GM23338 (cell line): ENCODE measurements around the gene TNFRSF12A. TPM values are rescaled to one million over a fixed set of nuclear protein-coding genes. Genes with fewer than 3 reads are reported as not detected.

ENCODE experiments used
- ATAC-seq: fragments of 200-7000 bp; cut with Tn5 transposase; 3 replicates; pipeline ENCODE4 v1.9.1; 2020
- DNase-seq: peaks from one replicate; pipeline ENCODE4 v3.0.0-alpha.2; 2015; ENCODE audit warnings: low spot score
- H2AFZ ChIP-seq: fragments of 200-600 bp; sonication (generic); 2 replicates; pipeline ENCODE4 v1.8.0; 2016; ENCODE audit warnings: antibody characterized with exemption, mild to moderate bottlenecking, moderate library complexity
- H3F3A ChIP-seq: fragments of 200-600 bp; sonication (generic); replicated peaks from 2 replicates; pipeline ENCODE4 v1.8.0; 2017; ENCODE audit warnings: antibody characterized with exemption, mixed run types, low read depth
- H3K27ac ChIP-seq: fragments of 200-600 bp; sonication (generic); 2 replicates; pipeline ENCODE4 v1.6.1; 2016; ENCODE audit warnings: low read depth
- H3K27me3 ChIP-seq: fragments of 200-600 bp; sonication (generic); 2 replicates; pipeline ENCODE4 v1.8.0; 2016; ENCODE audit warnings: mild to moderate bottlenecking, mixed run types, moderate library complexity; ENCODE audit not compliant: insufficient read depth
- H3K36me3 ChIP-seq: fragments of 200-600 bp; sonication (generic); 2 replicates; pipeline ENCODE4 v1.8.0; 2016; ENCODE audit warnings: mild to moderate bottlenecking; ENCODE audit not compliant: insufficient read depth
- H3K4me1 ChIP-seq: fragments of 200-600 bp; sonication (generic); 2 replicates; pipeline ENCODE4 v1.8.0; 2016; ENCODE audit warnings: mild to moderate bottlenecking, moderate library complexity; ENCODE audit not compliant: insufficient read depth
- H3K4me2 ChIP-seq: fragments of 200-600 bp; sonication (generic); 2 replicates; pipeline ENCODE4 v1.7.1; 2017; ENCODE audit warnings: mixed run types
- H3K4me3 ChIP-seq: fragments of 200-600 bp; sonication (generic); 2 replicates; pipeline ENCODE4 v1.6.1; 2016; ENCODE audit warnings: mixed run types
- H3K79me2 ChIP-seq: fragments of 200-600 bp; sonication (generic); replicated peaks from 2 replicates; pipeline ENCODE4 v1.8.0; 2017; ENCODE audit warnings: mild to moderate bottlenecking; ENCODE audit not compliant: insufficient read depth
- H3K9me2 ChIP-seq: fragments of 200-600 bp; sonication (generic); 2 replicates; pipeline ENCODE4 v1.8.0; 2017; ENCODE audit not compliant: insufficient read depth
- H4K20me1 ChIP-seq: fragments of 200-600 bp; sonication (generic); replicated peaks from 2 replicates; pipeline ENCODE4 v1.8.0; 2017; ENCODE audit warnings: mild to moderate bottlenecking; ENCODE audit not compliant: insufficient read depth
- H3K27ac Mint-ChIP-seq: 2 replicates; pipeline ENCODE4 v1.8.0; 2020; ENCODE audit warnings: inconsistent platforms, mild to moderate bottlenecking, moderate library complexity, mixed read lengths
- H3K27me3 Mint-ChIP-seq: 3 replicates; pipeline ENCODE4 v1.8.0; 2022; ENCODE audit warnings: low read depth, mild to moderate bottlenecking, moderate library complexity, mixed read lengths, inconsistent platforms; ENCODE audit not compliant: insufficient read depth, poor library complexity
- H3K36me3 Mint-ChIP-seq: 3 replicates; pipeline ENCODE4 v1.8.0; 2021; ENCODE audit warnings: low read depth, mild to moderate bottlenecking, inconsistent platforms, moderate library complexity, mixed read lengths
- H3K4me1 Mint-ChIP-seq: 3 replicates; pipeline ENCODE4 v1.8.0; 2020; ENCODE audit warnings: mild to moderate bottlenecking, inconsistent platforms, mixed read lengths
- H3K4me3 Mint-ChIP-seq: 3 replicates; pipeline ENCODE4 v1.8.0; 2021; ENCODE audit warnings: moderate library complexity, mild to moderate bottlenecking, inconsistent platforms, mixed read lengths
- H3K9me3 Mint-ChIP-seq: 3 replicates; pipeline ENCODE4 v1.8.0; 2020; ENCODE audit warnings: moderate library complexity, mild to moderate bottlenecking, inconsistent platforms, mixed read lengths
- CREB1 ChIP-seq: fragments of 250-450 bp; sonication (Bioruptor Pico); IDR thresholded peaks from 2 replicates; pipeline ENCODE4 v1.5.0; 2020; ENCODE audit warnings: low read depth, mild to moderate bottlenecking, moderate library complexity
- EZH2 ChIP-seq: fragments of 200-600 bp; sonication (generic); IDR thresholded peaks from one replicate; pipeline ENCODE4 v1.8.0; 2017; ENCODE audit warnings: antibody characterized with exemption, mild to moderate bottlenecking, low read depth; ENCODE audit not compliant: unreplicated experiment
- EZH2phosphoT487 ChIP-seq: fragments of 200-600 bp; sonication (generic); IDR thresholded peaks from one replicate; pipeline ENCODE4 v1.8.1; 2018; ENCODE audit warnings: antibody characterized with exemption; ENCODE audit not compliant: unreplicated experiment
- NANOG ChIP-seq: IDR thresholded peaks from 2 replicates; pipeline ENCODE4 v1.6.1; 2016; ENCODE audit warnings: antibody characterized with exemption, borderline replicate concordance
- POLR2AphosphoS5 ChIP-seq: IDR thresholded peaks from 2 replicates; pipeline ENCODE4 v1.6.1; 2016; ENCODE audit warnings: antibody characterized with exemption, low read depth
- STAT1 ChIP-seq: IDR thresholded peaks from one replicate; pipeline ENCODE4 v1.6.1; 2016; ENCODE audit warnings: antibody characterized with exemption; ENCODE audit not compliant: unreplicated experiment
- ZNF114 ChIP-seq: fragments of 250-450 bp; sonication (Bioruptor Pico); IDR thresholded peaks from 2 replicates; pipeline ENCODE4 v1.5.0; 2020; ENCODE audit warnings: mild to moderate bottlenecking, moderate library complexity
- ZNF331 ChIP-seq: fragments of 250-450 bp; sonication (Bioruptor Pico); IDR thresholded peaks from 2 replicates; pipeline ENCODE4 v1.5.0; 2020; ENCODE audit warnings: low read depth, mild to moderate bottlenecking, moderate library complexity
- polyA plus RNA-seq: library from polyadenylated mRNA; unstranded; fragments of >200 nt; fragmentation: Nextera tagmentation; extraction: Ambion mirVana; gene quantifications from 2 replicates; pipeline ENCODE4 v1.2.1, GENCODE V29; 2016
- total RNA-seq: library from RNA; depleted of rRNA; stranded (reverse); fragments of >200 nt; shearing (Covaris generic); gene quantifications from 2 replicates; pipeline ENCODE4 v1.2.3, GENCODE V29; 2014
- TF ChIP-seq, protein P1 (sequence below): IDR thresholded peaks from 2 replicates; pipeline ENCODE4 v1.6.1; 2016; ENCODE audit warnings: antibody characterized with exemption
- TF ChIP-seq, protein P2 (sequence below): IDR thresholded peaks from one replicate; pipeline ENCODE4 v1.6.1; 2018; ENCODE audit warnings: antibody characterized with exemption; ENCODE audit not compliant: unreplicated experiment
- TF ChIP-seq, protein P3 (sequence below): fragments of 250-450 bp; sonication (Bioruptor Pico); IDR thresholded peaks from 2 replicates; pipeline ENCODE4 v1.5.0; 2020; ENCODE audit warnings: mild to moderate bottlenecking, moderate library complexity

The TNFRSF12A gene
- total and polyA plus RNA-seq, 2 experiments from 2014 or later: 78.0 to 152 TPM

DNA sequence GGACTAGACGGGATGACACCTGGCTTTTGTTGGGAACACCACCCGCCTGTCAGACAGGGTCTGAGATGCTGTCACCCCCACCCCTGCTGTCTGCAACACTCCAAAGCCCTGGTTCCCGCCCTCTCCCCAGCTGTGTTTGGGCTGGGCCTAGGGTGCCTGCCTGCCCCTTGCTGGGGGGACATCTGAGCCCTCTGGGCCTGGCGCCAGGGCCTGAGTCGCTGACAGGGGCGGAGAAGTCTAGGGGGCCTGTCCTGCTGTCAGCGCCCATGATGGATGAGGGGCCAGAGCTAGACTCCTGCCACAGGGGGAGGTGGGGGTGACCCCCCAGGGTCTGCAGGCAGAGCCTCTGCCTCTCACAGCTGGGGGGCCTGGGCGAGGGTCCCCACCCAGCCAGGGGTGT, 32.3 kb upstream of the TNFRSF12A start:
- peaks cover 24% of the 10 kb centered on the region for H3K4me1 ChIP-seq
- H3K4me2 ChIP-seq: no peak overlapping the region
- Mint-ChIP-seq H3K27ac (no peak overlapping the region), H3K9me3 (no peaks in the 10 kb centered on the region), H3K36me3 (no peaks in the 10 kb centered on the region), H3K4me3 (no peak overlapping the region), H3K27me3 (peaks cover 7% of the 10 kb centered on the region), H3K4me1 (peaks cover 32% of the 10 kb centered on the region)
- H2AFZ ChIP-seq: no peak overlapping the region
- no peaks in the 10 kb centered on the region for H3K27me3 ChIP-seq
- H3K4me3 ChIP-seq: no peak overlapping the region
- H3K9me2 ChIP-seq: no peaks in the 10 kb centered on the region
- DNase-seq (no peak), ATAC-seq (no peak)
- H3K27ac ChIP-seq: no peak overlapping the region
- H4K20me1 ChIP-seq: no peaks in the 10 kb centered on the region
- TF ChIP-seq STAT1: no peak
- TF ChIP-seq, protein P1, sequence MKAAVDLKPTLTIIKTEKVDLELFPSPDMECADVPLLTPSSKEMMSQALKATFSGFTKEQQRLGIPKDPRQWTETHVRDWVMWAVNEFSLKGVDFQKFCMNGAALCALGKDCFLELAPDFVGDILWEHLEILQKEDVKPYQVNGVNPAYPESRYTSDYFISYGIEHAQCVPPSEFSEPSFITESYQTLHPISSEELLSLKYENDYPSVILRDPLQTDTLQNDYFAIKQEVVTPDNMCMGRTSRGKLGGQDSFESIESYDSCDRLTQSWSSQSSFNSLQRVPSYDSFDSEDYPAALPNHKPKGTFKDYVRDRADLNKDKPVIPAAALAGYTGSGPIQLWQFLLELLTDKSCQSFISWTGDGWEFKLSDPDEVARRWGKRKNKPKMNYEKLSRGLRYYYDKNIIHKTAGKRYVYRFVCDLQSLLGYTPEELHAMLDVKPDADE: no peak
- no peak for TF ChIP-seq CREB1
- TF ChIP-seq EZH2: no peak
- TF ChIP-seq EZH2phosphoT487: no peak
- TF ChIP-seq POLR2AphosphoS5: no peak
- TF ChIP-seq, protein P2, sequence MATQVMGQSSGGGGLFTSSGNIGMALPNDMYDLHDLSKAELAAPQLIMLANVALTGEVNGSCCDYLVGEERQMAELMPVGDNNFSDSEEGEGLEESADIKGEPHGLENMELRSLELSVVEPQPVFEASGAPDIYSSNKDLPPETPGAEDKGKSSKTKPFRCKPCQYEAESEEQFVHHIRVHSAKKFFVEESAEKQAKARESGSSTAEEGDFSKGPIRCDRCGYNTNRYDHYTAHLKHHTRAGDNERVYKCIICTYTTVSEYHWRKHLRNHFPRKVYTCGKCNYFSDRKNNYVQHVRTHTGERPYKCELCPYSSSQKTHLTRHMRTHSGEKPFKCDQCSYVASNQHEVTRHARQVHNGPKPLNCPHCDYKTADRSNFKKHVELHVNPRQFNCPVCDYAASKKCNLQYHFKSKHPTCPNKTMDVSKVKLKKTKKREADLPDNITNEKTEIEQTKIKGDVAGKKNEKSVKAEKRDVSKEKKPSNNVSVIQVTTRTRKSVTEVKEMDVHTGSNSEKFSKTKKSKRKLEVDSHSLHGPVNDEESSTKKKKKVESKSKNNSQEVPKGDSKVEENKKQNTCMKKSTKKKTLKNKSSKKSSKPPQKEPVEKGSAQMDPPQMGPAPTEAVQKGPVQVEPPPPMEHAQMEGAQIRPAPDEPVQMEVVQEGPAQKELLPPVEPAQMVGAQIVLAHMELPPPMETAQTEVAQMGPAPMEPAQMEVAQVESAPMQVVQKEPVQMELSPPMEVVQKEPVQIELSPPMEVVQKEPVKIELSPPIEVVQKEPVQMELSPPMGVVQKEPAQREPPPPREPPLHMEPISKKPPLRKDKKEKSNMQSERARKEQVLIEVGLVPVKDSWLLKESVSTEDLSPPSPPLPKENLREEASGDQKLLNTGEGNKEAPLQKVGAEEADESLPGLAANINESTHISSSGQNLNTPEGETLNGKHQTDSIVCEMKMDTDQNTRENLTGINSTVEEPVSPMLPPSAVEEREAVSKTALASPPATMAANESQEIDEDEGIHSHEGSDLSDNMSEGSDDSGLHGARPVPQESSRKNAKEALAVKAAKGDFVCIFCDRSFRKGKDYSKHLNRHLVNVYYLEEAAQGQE: no peak
- no peak for TF ChIP-seq ZNF114 (CRISPR knock-in tag)
- TF ChIP-seq, protein P3, sequence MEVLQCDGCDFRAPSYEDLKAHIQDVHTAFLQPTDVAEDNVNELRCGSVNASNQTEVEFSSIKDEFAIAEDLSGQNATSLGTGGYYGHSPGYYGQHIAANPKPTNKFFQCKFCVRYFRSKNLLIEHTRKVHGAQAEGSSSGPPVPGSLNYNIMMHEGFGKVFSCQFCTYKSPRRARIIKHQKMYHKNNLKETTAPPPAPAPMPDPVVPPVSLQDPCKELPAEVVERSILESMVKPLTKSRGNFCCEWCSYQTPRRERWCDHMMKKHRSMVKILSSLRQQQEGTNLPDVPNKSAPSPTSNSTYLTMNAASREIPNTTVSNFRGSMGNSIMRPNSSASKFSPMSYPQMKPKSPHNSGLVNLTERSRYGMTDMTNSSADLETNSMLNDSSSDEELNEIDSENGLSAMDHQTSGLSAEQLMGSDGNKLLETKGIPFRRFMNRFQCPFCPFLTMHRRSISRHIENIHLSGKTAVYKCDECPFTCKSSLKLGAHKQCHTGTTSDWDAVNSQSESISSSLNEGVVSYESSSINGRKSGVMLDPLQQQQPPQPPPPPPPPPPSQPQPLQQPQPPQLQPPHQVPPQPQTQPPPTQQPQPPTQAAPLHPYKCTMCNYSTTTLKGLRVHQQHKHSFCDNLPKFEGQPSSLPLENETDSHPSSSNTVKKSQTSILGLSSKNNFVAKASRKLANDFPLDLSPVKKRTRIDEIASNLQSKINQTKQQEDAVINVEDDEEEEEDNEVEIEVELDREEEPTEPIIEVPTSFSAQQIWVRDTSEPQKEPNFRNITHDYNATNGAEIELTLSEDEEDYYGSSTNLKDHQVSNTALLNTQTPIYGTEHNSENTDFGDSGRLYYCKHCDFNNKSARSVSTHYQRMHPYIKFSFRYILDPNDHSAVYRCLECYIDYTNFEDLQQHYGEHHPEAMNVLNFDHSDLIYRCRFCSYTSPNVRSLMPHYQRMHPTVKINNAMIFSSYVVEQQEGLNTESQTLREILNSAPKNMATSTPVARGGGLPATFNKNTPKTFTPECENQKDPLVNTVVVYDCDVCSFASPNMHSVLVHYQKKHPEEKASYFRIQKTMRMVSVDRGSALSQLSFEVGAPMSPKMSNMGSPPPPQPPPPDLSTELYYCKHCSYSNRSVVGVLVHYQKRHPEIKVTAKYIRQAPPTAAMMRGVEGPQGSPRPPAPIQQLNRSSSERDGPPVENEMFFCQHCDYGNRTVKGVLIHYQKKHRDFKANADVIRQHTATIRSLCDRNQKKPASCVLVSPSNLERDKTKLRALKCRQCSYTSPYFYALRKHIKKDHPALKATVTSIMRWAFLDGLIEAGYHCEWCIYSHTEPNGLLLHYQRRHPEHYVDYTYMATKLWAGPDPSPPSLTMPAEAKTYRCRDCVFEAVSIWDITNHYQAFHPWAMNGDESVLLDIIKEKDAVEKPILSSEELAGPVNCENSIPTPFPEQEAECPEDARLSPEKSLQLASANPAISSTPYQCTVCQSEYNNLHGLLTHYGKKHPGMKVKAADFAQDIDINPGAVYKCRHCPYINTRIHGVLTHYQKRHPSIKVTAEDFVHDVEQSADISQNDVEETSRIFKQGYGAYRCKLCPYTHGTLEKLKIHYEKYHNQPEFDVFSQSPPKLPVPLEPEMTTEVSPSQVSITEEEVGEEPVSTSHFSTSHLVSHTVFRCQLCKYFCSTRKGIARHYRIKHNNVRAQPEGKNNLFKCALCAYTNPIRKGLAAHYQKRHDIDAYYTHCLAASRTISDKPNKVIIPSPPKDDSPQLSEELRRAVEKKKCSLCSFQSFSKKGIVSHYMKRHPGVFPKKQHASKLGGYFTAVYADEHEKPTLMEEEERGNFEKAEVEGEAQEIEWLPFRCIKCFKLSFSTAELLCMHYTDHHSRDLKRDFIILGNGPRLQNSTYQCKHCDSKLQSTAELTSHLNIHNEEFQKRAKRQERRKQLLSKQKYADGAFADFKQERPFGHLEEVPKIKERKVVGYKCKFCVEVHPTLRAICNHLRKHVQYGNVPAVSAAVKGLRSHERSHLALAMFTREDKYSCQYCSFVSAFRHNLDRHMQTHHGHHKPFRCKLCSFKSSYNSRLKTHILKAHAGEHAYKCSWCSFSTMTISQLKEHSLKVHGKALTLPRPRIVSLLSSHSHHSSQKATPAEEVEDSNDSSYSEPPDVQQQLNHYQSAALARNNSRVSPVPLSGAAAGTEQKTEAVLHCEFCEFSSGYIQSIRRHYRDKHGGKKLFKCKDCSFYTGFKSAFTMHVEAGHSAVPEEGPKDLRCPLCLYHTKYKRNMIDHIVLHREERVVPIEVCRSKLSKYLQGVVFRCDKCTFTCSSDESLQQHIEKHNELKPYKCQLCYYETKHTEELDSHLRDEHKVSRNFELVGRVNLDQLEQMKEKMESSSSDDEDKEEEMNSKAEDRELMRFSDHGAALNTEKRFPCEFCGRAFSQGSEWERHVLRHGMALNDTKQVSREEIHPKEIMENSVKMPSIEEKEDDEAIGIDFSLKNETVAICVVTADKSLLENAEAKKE (CRISPR knock-in tag): no peak
- TF ChIP-seq ZNF331: no peak
- TF ChIP-seq NANOG: no peak
- H3K79me2 ChIP-seq: no peaks in the 10 kb centered on the region
- H3F3A ChIP-seq: peaks cover under 1% of the 10 kb centered on the region; the same call in 1 of the 2 replicates
- H3K36me3 ChIP-seq: no peaks in the 10 kb centered on the region
